GM18867 (cell line): ENCODE results near the gene GPRC5C.
A peak's percentile ranks its signal among the peaks of the same experiment; 100 is the strongest.
"Not testable (repeated sequence)": the region's sequence is repeated elsewhere in the genome, so short reads cannot be mapped to it uniquely, and the experiment has no call there.

Experiments
- ATAC-seq: cut with Tn5 transposase; IDR thresholded peaks from one replicate; pipeline ENCODE4 v1.9.1; 2021; ENCODE audit warnings: mild to moderate bottlenecking, moderate library complexity; ENCODE audit not compliant: unreplicated experiment

The GPRC5C gene

DNA sequence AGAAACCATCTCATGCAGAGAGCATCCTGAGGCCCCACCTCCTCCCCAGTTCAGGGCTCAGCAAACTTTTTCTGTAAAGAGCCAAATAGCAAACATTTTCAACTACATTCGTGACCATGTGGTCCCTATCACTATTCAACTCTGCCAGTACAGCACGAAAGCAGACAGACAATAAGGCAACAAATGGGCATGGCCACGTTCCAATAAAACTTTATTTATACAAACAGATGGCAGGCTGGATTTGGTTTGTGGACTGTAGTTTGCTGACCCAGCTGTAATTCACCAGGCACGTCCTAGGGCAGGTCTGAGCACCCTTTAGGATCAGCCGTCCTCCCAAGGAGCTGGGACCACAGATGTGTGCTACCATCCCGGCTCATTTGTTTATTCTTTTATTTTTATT is 27.1 kb upstream of the GPRC5C start:
- no peak for ATAC-seq

DNA sequence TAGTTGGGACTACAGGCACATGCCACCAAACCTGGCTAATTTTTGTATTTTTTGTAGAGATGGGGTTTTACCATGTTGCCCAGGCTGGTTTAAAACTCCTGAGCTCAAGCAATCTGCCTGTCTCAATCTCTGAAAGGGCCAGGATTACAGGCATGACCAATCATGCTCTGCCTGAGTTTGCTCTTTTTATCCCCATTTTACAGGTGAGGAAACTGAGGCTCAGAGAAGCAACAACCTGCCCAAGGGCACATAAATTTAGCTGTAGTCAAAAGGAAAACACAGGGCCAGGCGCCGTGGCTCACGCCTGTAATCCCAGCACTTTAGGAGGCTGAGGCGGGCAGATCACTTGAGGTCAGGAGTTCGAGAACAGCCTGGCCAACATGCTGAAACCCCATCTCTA is 26.6 kb upstream of the GPRC5C start:
- not testable (repeated sequence) for ATAC-seq

DNA sequence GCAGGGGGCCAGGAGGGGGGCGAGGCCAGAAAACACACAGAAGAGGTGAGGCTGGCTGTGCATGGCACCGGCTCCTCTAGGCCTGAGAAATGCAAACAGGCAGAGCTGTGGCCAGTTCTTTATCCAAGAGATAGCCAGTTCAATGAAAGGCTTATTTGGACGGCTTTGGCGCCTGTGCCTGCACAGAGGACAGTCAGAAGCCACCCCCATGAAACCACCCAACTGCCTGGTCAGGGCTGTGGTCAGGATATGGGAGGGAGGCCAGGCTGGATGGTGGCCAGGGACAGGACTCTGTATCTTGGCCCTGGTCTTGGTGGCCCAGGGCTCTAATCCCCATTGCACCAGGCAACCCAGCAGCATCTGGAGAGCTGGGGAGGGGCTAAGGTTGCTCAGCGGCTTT is 24.5 kb upstream of the GPRC5C start:
- ATAC-seq, result no peak

GRCh38 chr17:74408262-74408661 is 23.6 kb upstream of the GPRC5C start:
- no peak for ATAC-seq

GRCh38 chr17:74408815-74409214 is 23.1 kb upstream of the GPRC5C start:
- ATAC-seq, result no peak

DNA sequence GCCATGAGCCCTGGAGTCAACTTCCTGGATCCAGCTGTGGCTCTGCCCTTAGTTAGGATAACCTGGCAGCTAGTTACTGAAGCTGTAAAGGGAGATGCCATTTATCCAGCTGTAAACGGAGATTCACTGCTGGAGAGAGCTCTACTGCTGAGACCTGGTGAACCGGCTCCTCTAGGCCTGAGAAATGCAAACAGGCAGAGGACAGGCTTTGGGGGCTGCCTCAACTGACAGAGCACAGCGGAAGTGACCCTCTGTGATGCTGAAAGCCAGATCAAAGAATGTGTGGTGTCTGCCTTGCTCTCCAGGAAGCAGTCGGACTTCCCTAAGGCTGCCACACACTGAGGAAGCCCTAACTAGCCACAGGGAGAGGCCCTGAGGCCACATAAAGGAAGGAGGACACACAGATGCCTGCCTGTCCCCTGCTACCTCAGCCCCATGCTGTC is 21.9 kb upstream of the GPRC5C start:
- no peak for ATAC-seq

DNA sequence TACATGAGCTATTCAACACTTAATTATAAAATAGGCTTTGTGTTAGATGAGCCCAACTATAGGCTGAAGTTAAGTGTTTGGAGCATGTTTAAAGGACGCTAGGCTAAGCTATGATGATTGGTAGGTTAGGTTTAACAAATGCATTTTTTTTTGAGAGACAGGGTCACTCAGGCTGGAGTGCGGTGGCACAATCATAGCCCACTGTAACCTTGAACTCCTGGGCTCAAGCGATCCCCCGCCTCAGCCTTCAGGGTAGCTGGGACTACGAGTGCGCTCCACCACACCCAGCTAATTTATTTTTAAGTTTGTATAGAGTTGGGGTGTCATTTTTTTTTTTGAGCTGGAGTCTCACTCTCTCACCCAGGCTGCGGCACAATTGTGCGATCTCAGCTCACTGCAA is 19.3 kb upstream of the GPRC5C start:
- ATAC-seq, result no peak

GRCh38 chr17:74413491-74413890 is 18.4 kb upstream of the GPRC5C start:
- ATAC-seq, result no peak

DNA sequence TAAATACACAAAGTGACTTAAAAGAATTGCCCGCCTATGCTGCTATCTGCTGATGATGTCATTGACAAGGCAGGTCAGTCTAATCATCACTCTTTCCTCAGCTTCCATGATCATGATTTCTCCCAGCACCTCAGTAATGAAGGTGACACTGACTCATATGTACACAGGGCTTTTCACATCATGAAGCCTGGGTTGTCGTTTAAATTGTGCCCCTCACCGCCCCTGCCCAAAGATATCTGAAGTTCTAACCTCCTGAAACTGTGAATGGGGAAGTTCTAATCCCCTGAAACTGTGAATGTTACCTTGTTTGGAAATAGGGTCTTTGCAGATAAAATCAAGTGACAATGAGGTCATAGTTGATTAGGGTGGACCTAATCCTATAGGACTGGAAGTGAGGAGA is 17.4 kb upstream of the GPRC5C start:
- no peak for ATAC-seq

GRCh38 chr17:74415608-74416396 is 16.1 kb upstream of the GPRC5C start:
- ATAC-seq, result no peak

- peak; percentile 68 for ATAC-seq
Measured at GRCh38 chr17:74417178-74418045, 14.5 kb upstream of the GPRC5C start.

DNA sequence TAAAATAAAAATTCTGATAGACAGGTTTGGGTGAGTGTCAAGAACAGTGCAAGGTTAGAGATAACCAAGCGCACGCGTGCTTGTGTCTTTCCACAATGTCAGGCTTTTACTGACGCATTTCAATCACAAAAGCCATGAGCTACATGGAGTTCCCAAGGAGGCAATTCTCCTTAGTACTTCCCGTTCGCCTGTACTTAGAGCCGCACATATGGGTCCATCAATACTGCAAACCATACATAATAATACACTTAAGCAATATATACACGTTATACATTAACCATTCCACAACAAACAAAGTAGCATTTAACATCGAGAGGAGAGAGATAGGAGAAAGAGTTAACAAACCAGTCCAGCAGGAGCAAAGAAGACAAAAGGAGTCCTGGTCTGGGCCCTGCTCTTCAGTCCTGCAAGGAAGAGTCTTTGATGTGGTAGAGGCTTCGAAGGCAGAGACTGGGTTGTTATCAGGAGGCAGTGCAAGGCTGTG is 11.9 kb upstream of the GPRC5C start:
- no peak for ATAC-seq

DNA sequence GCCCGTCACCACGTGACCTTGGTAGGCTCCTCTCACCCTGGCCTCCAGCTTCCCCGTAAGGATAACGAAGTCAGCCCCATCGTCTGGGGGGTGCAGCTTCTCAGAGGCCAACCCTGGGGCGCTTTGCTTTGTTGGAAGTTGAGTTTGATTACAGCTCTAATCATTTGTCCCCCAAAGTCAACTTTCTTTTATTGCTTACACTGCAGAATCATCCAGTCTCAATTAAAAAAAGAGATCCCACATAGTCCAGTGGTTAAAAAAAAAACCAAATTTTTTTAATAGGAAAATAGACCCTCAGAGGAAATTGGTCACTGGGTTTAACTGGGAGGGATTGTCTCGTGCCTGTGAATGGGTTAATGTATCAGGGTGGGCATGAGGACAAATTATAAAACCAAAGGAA is 7.8 kb upstream of the GPRC5C start:
- ATAC-seq, result no peak

DNA sequence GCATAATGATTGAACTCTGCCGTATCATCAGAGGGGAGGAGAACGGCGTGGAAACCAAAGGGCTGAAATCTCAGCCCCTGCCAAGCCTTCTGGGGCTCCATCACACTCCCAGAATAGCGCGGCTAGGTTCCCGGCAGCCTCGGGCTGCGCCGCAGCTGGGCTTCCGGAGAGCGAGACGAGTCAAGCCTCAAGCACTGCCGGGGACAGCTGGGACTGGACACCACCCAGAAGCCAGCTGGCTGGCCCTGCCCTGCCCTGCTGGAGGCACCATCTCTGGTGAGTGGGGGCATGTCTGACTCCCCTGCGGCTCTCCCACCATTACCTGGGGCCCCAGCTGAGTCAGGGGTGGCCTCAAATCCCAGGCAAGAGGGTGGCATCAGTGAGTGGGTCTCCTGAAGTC is 7.2 kb upstream of the GPRC5C start:
- ATAC-seq, result no peak

DNA sequence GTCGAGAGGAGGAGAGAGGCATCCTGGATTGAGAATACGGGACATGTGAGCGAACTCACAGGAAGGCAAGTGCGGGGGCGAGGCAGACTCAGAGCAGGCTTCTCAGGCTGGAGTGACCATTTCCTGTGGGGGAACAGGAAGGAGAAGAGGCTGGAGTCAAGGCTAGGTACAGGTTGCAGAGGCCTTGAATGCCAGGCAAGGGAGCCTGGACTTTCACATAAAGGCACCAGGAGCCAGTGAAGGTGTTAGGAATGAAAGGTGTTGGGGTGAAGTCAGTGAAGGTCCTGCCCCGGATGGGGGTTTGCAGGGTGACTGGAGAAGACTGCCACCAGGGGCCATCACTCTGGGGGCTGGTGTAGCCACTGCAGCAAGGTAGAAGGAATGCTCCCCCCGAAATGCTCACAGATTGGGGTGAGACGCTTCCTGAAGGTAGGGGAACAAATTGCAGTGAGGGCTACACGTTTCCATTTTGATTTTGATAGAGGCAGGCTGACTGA is 5.3 kb upstream of the GPRC5C start:
- ATAC-seq, result no peak

- no peak for ATAC-seq
Measured at GRCh38 chr17:74427048-74427762, 4.7 kb upstream of the GPRC5C start.

- ATAC-seq, result no peak
Measured at GRCh38 chr17:74427763-74428153, 4.1 kb upstream of the GPRC5C start.

GRCh38 chr17:74429604-74430384 is 2.1 kb upstream of the GPRC5C start:
- ATAC-seq, result no peak

DNA sequence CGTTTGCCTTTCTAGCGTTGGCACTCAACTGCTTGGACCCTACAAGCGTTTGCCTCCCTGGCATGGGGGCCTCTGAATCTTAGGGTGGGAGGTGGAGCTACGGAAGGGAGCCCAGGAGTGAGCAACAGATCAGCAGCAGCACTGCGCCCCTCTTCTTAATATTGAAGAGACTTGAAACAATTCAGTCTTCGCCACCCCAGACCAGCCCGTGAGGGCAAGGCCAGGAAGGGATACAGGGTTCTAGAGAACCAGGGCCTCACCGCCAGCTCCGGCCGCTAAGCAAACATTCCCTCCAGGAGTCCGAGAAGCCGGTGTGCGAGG is 1.5 kb upstream of the GPRC5C start:
- no peak for ATAC-seq

DNA sequence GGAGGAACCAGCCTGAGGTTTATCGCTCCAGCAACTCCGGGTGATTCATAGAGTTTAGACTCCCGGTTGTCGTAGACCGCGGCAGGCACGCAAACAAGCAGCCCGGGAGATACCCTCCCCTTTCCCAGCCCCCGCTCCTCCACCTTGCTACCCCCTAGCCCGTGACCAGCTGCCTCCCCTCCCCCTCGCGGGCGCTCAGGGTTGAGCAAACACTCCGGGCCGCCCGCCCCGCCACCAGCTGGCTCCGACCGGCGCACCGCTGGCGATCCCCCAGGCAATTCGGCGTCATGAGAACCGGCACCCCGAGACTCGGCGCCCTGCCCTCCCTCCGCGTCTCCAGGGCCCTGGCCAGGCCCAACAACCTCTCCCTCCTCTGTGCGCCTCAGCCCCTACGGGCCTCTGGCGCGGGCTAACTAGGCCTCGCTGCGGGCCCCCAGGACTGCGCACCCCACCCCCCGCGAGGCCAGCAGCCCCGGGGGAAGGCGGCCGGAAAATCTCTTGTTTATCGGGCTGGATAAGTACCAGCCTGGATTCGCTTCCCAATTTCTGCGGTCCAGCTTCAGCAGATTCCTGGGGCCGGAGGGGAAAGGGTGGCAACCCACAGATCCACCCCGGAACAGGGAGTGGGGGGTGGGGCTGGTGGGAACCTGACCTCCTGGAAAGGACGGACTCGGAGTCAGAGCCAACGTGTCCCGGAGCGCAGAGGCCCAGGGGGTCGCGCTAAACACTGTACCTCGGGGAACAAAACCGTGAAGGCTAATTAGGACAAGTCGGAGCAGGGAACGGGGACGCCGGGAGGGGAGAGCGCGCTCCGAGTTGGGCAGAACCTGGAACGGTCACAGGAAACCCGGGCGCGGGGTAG is 951 bp upstream of the GPRC5C start:
- no peak for ATAC-seq
